Astrocyte of the spinal cord (primary cell): ENCODE measurements around the gene ACO1.
"Not testable (repeated sequence)": the region's sequence is repeated elsewhere in the genome, so short reads cannot be mapped to it uniquely, and the experiment has no call there.

Experiments
- DNase-seq: peaks from one replicate; pipeline ENCODE4 v3.0.0; 2011; ENCODE audit warnings: low read depth, low spot score
- H3K4me3 ChIP-seq: 2 replicates; pipeline ENCODE4 v1.5.1; 2011; ENCODE audit warnings: low read depth, mild to moderate bottlenecking, low read length, moderate library complexity
- CTCF ChIP-seq: IDR thresholded peaks from 2 replicates; pipeline ENCODE4 v1.5.1; 2012; ENCODE audit warnings: low read depth, mild to moderate bottlenecking, low read length, inconsistent platforms
- in situ Hi-C: cut with HindIII; loops from 2 replicates; pipeline ENCODE4 v1.10.0; 2017; ENCODE audit warnings: low sequenced_read_pairs

ACO1 gene

GRCh38 chr9:32347571-32347970 lies 36.9 kb upstream of the ACO1 start:
- no peak for DNase-seq
- H3K4me3 ChIP-seq: no peak overlapping the region
- TF ChIP-seq CTCF: no peak
- in situ Hi-C loops: no loop called here

- no peak for TF ChIP-seq CTCF
- no peak for DNase-seq
- no peak overlapping the region for H3K4me3 ChIP-seq
- in situ Hi-C loops: no loop called here
Observed at GRCh38 chr9:32348106-32348695, 36.2 kb upstream of the ACO1 start.

- TF ChIP-seq CTCF: no peak
- DNase-seq: no peak
- no peak overlapping the region for H3K4me3 ChIP-seq
- in situ Hi-C loops: no loop called here
Observed at GRCh38 chr9:32349013-32349412, 35.4 kb upstream of the ACO1 start.

- DNase-seq: peak; percentile 34
- in situ Hi-C loops: no loop called here
- peak; percentile 16 for TF ChIP-seq CTCF
- no peak overlapping the region for H3K4me3 ChIP-seq
Observed at GRCh38 chr9:32350682-32351081, 33.8 kb upstream of the ACO1 start.

GRCh38 chr9:32351845-32352244 lies 32.6 kb upstream of the ACO1 start:
- no peak overlapping the region for H3K4me3 ChIP-seq
- in situ Hi-C loops: no loop called here
- DNase-seq: no peak
- no peak for TF ChIP-seq CTCF

- H3K4me3 ChIP-seq, in situ Hi-C loops, DNase-seq: not testable (repeated sequence)
Observed at GRCh38 chr9:32353476-32353875, 31.0 kb upstream of the ACO1 start.

- DNase-seq: no peak
- in situ Hi-C loops: no loop called here
- no peak overlapping the region for H3K4me3 ChIP-seq
- no peak for TF ChIP-seq CTCF
Observed at GRCh38 chr9:32359452-32359851, 25.0 kb upstream of the ACO1 start.
